HL-60/S4 treated with phorbol 12-myristate 13-acetate at 8.2 ng/mL for 4 days and 3 days (cell line): Measurements from ENCODE around the gene LIPC.
"Not testable (repeated sequence)": the region's sequence is repeated elsewhere in the genome, so short reads cannot be mapped to it uniquely, and the experiment has no call there.

Source experiments
- in situ Hi-C: fragments of 300-500 bp; cut with MboI; formaldehyde crosslinking; loops from 2 replicates; pipeline ENCODE4 v1.15.0; 2022; ENCODE audit warnings: low sequenced_read_pairs

LIPC gene

GRCh38 chr15:58602823-58603222 is 171.0 kb downstream of the LIPC start:
- in situ Hi-C loops, result no loop called here

DNA sequence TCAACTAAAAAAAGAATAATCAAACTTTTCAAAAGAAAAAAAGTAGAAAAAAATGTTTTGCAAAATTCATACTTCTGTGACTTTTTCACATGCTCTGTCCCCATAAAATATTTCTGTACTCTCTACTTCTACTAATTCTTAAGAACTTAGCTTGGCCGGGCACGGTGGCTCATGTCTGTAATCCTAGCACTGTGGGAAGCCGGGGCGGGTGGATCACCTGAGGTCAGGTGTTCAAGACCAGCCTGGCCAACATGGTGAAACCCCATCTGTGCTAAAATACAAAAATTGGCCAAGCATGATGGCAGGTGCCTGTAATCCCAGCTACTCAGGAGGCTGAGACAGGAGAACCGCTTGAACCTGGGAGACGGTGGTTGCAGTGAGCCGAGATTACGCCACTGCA is 172.1 kb downstream of the LIPC start:
- in situ Hi-C loops, result not testable (repeated sequence)

DNA sequence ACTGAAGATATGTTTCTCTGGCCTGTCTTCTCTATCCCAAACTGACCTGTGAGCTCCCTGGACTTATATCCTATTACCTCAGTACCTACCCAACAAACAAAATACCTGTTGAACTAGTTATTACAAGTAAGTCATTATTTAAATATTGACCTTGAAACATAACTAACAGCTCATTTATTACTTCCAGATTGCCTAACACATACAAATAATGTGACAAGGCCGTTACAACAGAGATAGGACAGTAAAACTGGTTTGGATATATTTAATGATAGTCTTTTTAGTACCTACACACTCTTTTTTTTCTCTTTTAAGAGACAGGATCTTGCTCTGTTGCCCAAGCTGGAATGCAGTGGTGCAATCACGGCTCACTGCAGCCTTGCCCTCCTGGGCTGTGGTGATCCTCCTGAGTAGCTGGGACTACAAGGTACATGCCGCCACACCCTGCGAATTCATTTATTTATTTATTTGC is 172.7 kb downstream of the LIPC start:
- in situ Hi-C loops, result no loop called here

GRCh38 chr15:58605931-58606530 is 174.2 kb downstream of the LIPC start:
- in situ Hi-C loops, result no loop called here

- in situ Hi-C loops, result no loop called here
Observed at GRCh38 chr15:58606577-58607080, 174.8 kb downstream of the LIPC start.

DNA sequence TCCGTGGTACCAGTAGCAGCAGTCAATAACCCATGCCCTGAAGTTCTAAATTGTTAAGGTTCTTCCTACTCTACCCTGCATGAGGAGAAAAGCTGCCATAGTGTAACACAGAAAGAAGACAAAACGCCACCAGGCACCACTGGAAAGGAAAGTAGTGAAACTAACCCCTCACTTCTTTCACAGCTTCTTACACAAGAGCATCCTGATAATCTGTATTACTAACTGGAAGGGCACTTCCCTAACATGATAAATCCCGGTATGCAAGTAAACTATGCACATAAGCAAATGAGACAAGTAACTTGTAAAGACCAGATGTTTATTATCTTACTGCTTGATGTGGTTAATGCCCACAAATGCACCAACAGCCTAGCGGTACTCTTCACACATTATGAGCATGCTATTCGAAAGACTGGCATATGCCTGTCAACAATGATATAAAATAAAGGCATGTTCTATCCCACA is 176.4 kb downstream of the LIPC start:
- in situ Hi-C loops, result no loop called here

GRCh38 chr15:58608711-58609110 is 176.9 kb downstream of the LIPC start:
- in situ Hi-C loops, result no loop called here

DNA sequence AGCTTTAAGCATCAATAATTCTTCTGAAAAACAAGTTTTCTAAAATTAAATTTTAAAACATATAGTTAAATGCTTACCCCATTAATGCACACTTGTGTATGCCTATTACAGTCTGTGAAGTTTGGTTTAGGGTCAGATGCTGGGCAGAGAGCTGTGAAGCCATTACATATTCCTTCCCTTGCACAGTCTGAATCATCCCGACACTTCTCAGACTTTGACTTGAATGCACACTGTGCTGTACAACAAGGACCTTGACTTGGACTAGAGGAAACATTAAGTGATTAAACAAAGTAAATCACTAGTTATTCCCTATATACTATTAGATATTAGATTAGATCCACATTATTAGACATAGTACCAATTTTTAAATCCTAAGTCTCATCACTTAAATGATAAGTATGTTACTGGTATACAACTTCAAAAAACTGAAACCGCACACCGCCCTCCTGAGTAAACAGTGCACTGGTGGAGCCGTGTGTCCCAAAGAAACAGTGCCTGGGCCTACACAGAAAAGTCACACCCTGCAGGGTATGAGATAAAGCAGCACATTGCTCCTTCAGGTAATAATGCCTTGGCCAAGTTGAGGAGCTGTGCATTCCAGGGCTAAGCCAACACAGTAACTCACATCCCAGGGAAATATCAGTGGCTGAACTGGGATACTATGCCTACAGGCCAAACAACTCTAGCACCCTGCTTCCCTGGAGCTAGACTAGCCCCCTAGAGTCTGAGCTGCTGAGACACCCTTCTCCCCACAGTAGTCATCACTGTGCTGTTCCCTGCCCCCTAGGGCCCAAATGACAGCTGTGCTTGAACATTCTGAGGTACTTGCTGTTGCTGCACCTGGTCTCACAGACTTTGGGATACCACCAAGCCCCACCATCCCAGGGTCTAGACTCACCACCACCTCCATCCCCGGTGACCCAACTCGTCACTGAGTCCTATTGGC is 180.2 kb downstream of the LIPC start:
- in situ Hi-C loops, result no loop called here

DNA sequence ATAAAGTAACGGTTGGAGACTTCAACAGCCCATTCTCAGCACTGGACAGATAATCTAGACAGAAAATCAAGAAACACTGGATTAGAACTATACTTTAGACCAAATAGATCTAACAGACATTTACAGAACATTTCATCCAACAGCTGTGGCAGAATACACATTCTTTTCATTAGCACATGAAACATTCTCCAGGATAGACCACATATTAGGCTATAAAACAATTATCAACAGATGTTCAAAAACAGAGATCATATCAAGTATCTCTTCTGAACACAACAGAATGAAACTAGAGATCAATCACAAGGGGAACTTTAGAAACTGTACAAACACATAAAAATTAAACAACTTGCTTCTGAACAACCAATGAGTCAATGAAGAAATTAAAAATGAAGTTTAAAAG is 184.4 kb downstream of the LIPC start:
- in situ Hi-C loops, result no loop called here
